RWPE2 (cell line): ENCODE results near the gene SKAP1.

ENCODE experiments used
- ATAC-seq: fragments of 200-7000 bp; cut with Tn5 transposase; 3 replicates; pipeline ENCODE4 v1.9.1; 2021; ENCODE audit warnings: low read depth
- DNase-seq: peaks from one replicate; pipeline ENCODE4 v3.0.0-alpha.2; 2020; ENCODE audit warnings: low spot score
- H3K27ac ChIP-seq: fragments of 450-650 bp; 2 replicates; pipeline ENCODE4 v1.5.1; 2017; ENCODE audit warnings: mild to moderate bottlenecking; ENCODE audit not compliant: poor library complexity, severe bottlenecking
- H3K27me3 ChIP-seq: fragments of 250-450 bp; sonication (Bioruptor Pico); 2 replicates; pipeline ENCODE4 v1.5.1; 2021; ENCODE audit warnings: mild to moderate bottlenecking, moderate library complexity; ENCODE audit not compliant: insufficient read depth, poor library complexity, severe bottlenecking
- H3K36me3 ChIP-seq: fragments of 250-450 bp; sonication (Bioruptor Pico); 2 replicates; pipeline ENCODE4 v1.5.1; 2020; ENCODE audit warnings: low read depth, mild to moderate bottlenecking, moderate library complexity
- H3K4me1 ChIP-seq: fragments of 250-450 bp; sonication (Bioruptor Pico); 2 replicates; pipeline ENCODE4 v1.5.1; 2021; ENCODE audit warnings: mild to moderate bottlenecking, moderate library complexity; ENCODE audit not compliant: insufficient read depth, poor library complexity, severe bottlenecking
- H3K4me3 ChIP-seq: fragments of 250-450 bp; sonication (Bioruptor Pico); 2 replicates; pipeline ENCODE4 v1.5.1; 2021; ENCODE audit warnings: mild to moderate bottlenecking, moderate library complexity; ENCODE audit not compliant: severe bottlenecking
- H3K9me3 ChIP-seq: fragments of 250-450 bp; sonication (Bioruptor Pico); 2 replicates; pipeline ENCODE4 v1.5.1; 2021; ENCODE audit warnings: mild to moderate bottlenecking, moderate library complexity; ENCODE audit not compliant: severe bottlenecking
- CTCF ChIP-seq: fragments of 450-650 bp; IDR thresholded peaks from one replicate; pipeline ENCODE4 v1.5.1; 2017; ENCODE audit warnings: mild to moderate bottlenecking, moderate library complexity; ENCODE audit not compliant: poor library complexity, severe bottlenecking

Gene SKAP1

GRCh38 chr17:48393283-48393682 lies 36.7 kb downstream of the SKAP1 start:
- no peak overlapping the region for H3K4me3 ChIP-seq
- no peaks in the 10 kb centered on the region for H3K36me3 ChIP-seq
- DNase-seq: no peak
- peaks cover 2% of the 10 kb centered on the region for H3K9me3 ChIP-seq
- no peaks in the 10 kb centered on the region for H3K27me3 ChIP-seq
- no peak for ATAC-seq
- no peak overlapping the region for H3K27ac ChIP-seq
- H3K4me1 ChIP-seq: no peaks in the 10 kb centered on the region
- no peak for TF ChIP-seq CTCF

- no peaks in the 10 kb centered on the region for H3K36me3 ChIP-seq
- ATAC-seq (no peak), DNase-seq (no peak)
- no peak overlapping the region for H3K4me3 ChIP-seq
- TF ChIP-seq CTCF: no peak
- H3K27me3 ChIP-seq: peaks cover under 1% of the 10 kb centered on the region
- H3K9me3 ChIP-seq: peaks cover 2% of the 10 kb centered on the region
- no peaks in the 10 kb centered on the region for H3K4me1 ChIP-seq
- no peak overlapping the region for H3K27ac ChIP-seq
Measured at GRCh38 chr17:48392857-48393256, 37.2 kb downstream of the SKAP1 start.

- no peak for TF ChIP-seq CTCF
- H3K4me1 ChIP-seq: no peaks in the 10 kb centered on the region
- H3K9me3 ChIP-seq: peaks cover 2% of the 10 kb centered on the region
- H3K27me3 ChIP-seq: peaks cover 3% of the 10 kb centered on the region
- no peak overlapping the region for H3K27ac ChIP-seq
- no peak overlapping the region for H3K4me3 ChIP-seq
- ATAC-seq: no peak
- DNase-seq: no peak
- no peaks in the 10 kb centered on the region for H3K36me3 ChIP-seq
Measured at GRCh38 chr17:48391444-48391843, 38.6 kb downstream of the SKAP1 start.

GRCh38 chr17:48389903-48390302 lies 40.1 kb downstream of the SKAP1 start:
- no peak overlapping the region for H3K27ac ChIP-seq
- ATAC-seq (no peak), DNase-seq (no peak)
- no peaks in the 10 kb centered on the region for H3K4me1 ChIP-seq
- no peak for TF ChIP-seq CTCF
- no peaks in the 10 kb centered on the region for H3K36me3 ChIP-seq
- H3K27me3 ChIP-seq: peaks cover 3% of the 10 kb centered on the region
- no peak overlapping the region for H3K4me3 ChIP-seq
- H3K9me3 ChIP-seq: peaks cover 2% of the 10 kb centered on the region

GRCh38 chr17:48388955-48389743 lies 40.9 kb downstream of the SKAP1 start:
- Histone ChIP-seq H3K4me1 (no peaks in the 10 kb centered on the region), H3K27me3 (peaks cover 3% of the 10 kb centered on the region), H3K9me3 (peaks cover 2% of the 10 kb centered on the region), H3K4me3 (no peak overlapping the region), H3K27ac (no peak overlapping the region), H3K36me3 (no peaks in the 10 kb centered on the region)
- no peak for ATAC-seq
- no peak for TF ChIP-seq CTCF
- no peak for DNase-seq
